HUES6 (cell line): ENCODE measurements around the gene MYH9.
A peak's percentile ranks its signal among the peaks of the same experiment; 100 is the strongest.
"Not testable (repeated sequence)": the region's sequence is repeated elsewhere in the genome, so short reads cannot be mapped to it uniquely, and the experiment has no call there.

Experiments used
- H3K27ac ChIP-seq: 2 replicates; pipeline ENCODE4 v1.7.0; 2013; ENCODE audit warnings: low read depth, mild to moderate bottlenecking, low read length, inconsistent platforms
- H3K27me3 ChIP-seq: 2 replicates; pipeline ENCODE4 v1.6.1; 2013; ENCODE audit warnings: low read length; ENCODE audit not compliant: control insufficient read depth, insufficient read depth
- H3K36me3 ChIP-seq: 2 replicates; pipeline ENCODE4 v1.6.1; 2013; ENCODE audit warnings: low read length; ENCODE audit not compliant: control insufficient read depth, insufficient read depth
- H3K4me1 ChIP-seq: 2 replicates; pipeline ENCODE4 v1.6.1; 2013; ENCODE audit warnings: low read length; ENCODE audit not compliant: control insufficient read depth, insufficient read depth
- H3K4me3 ChIP-seq: 2 replicates; pipeline ENCODE4 v1.5.1; 2013; ENCODE audit warnings: low read depth, low read length
- H3K9ac ChIP-seq: one replicate; pipeline ENCODE4 v1.6.1; 2013; ENCODE audit warnings: mild to moderate bottlenecking, low read length
- H3K9me3 ChIP-seq: 2 replicates; pipeline ENCODE4 v1.6.1; 2013; ENCODE audit warnings: low read depth, low read length; ENCODE audit not compliant: control insufficient read depth, insufficient read depth

The MYH9 gene

GRCh38 chr22:36387959-36388726 is at the start of gene MYH9:
TSS of gene MYH9 (minus strand) at chr22:36387967. CDS start at chr22:36349236, 38,731 bp downstream.
- Histone ChIP-seq H3K9ac (peak within 1 kb of the TSS; percentile 88), H3K36me3 (peaks cover 10% of the 10 kb centered on the region), H3K9me3 (no peaks in the 10 kb centered on the region), H3K27me3 (no peaks in the 10 kb centered on the region), H3K27ac (peak within 1 kb of the TSS; percentile 84; the same call in 1 of the 2 replicates), H3K4me3 (peak within 1 kb of the TSS; percentile 94), H3K4me1 (peaks cover 26% of the 10 kb centered on the region)

- H3K27me3 ChIP-seq = no peaks in the 10 kb centered on the region
- H3K27ac ChIP-seq = no peak overlapping the region
- H3K9me3 ChIP-seq = no peaks in the 10 kb centered on the region
- H3K4me3 ChIP-seq = no peak overlapping the region; the same call in 1 of the 2 replicates
- H3K36me3 ChIP-seq = no peaks in the 10 kb centered on the region
- peak overlapping the region; percentile 6 for H3K9ac ChIP-seq
- peaks cover 50% of the 10 kb centered on the region for H3K4me1 ChIP-seq
These were observed 48.0 kb upstream of the MYH9 start for GRCh38 chr22:36435516-36436415.

GRCh38 chr22:36433318-36434231 is 45.8 kb upstream of the MYH9 start:
- Histone ChIP-seq H3K9me3 (no peaks in the 10 kb centered on the region), H3K27me3 (no peaks in the 10 kb centered on the region), H3K9ac (no peak overlapping the region), H3K4me3 (no peak overlapping the region), H3K4me1 (peaks cover 41% of the 10 kb centered on the region), H3K36me3 (no peaks in the 10 kb centered on the region), H3K27ac (0 out of 2 replicates have a peak overlapping the region, but pooled peaks have one; percentile 29)

- no peaks in the 10 kb centered on the region for H3K36me3 ChIP-seq
- H3K9me3 ChIP-seq = no peaks in the 10 kb centered on the region
- peaks cover 41% of the 10 kb centered on the region for H3K4me1 ChIP-seq
- H3K4me3 ChIP-seq = no peak overlapping the region
- H3K27ac ChIP-seq = peak overlapping the region; percentile 29; the same call in 1 of the 2 replicates
- no peaks in the 10 kb centered on the region for H3K27me3 ChIP-seq
- H3K9ac ChIP-seq = peak overlapping the region; percentile 42
These were observed 45.0 kb upstream of the MYH9 start for GRCh38 chr22:36432592-36433317.

GRCh38 chr22:36431977-36432376 is 44.2 kb upstream of the MYH9 start:
- no peak overlapping the region for H3K27ac ChIP-seq
- peaks cover 41% of the 10 kb centered on the region for H3K4me1 ChIP-seq
- H3K27me3 ChIP-seq = no peaks in the 10 kb centered on the region
- no peaks in the 10 kb centered on the region for H3K36me3 ChIP-seq
- peak overlapping the region; percentile 42 for H3K9ac ChIP-seq
- no peak overlapping the region for H3K4me3 ChIP-seq
- no peaks in the 10 kb centered on the region for H3K9me3 ChIP-seq

- H3K27me3 ChIP-seq = no peaks in the 10 kb centered on the region
- H3K36me3 ChIP-seq = no peaks in the 10 kb centered on the region
- no peak overlapping the region for H3K9ac ChIP-seq
- H3K4me3 ChIP-seq = no peak overlapping the region
- H3K27ac ChIP-seq = no peak overlapping the region
- H3K4me1 ChIP-seq = peaks cover 43% of the 10 kb centered on the region
- no peaks in the 10 kb centered on the region for H3K9me3 ChIP-seq
These were observed 43.1 kb upstream of the MYH9 start for GRCh38 chr22:36430863-36431262.

GRCh38 chr22:36427952-36428351 is 40.2 kb upstream of the MYH9 start:
- H3K36me3 ChIP-seq, H3K27me3 ChIP-seq, H3K9ac ChIP-seq, H3K27ac ChIP-seq, H3K4me3 ChIP-seq, H3K9me3 ChIP-seq: not testable (repeated sequence)
- H3K4me1 ChIP-seq = peaks cover 20% of the 10 kb centered on the region

- Histone ChIP-seq H3K27me3 (no peaks in the 10 kb centered on the region), H3K9me3 (no peaks in the 10 kb centered on the region), H3K4me3 (no peak overlapping the region), H3K27ac (peak overlapping the region; percentile 53; the same call in 1 of the 2 replicates), H3K4me1 (peaks cover 12% of the 10 kb centered on the region; the same call in 1 of the 2 replicates), H3K9ac (peak overlapping the region; percentile 37), H3K36me3 (no peaks in the 10 kb centered on the region)
These were observed 38.3 kb upstream of the MYH9 start for GRCh38 chr22:36425977-36426523.

GRCh38 chr22:36424901-36425579 is 37.3 kb upstream of the MYH9 start:
- no peaks in the 10 kb centered on the region for H3K36me3 ChIP-seq
- H3K27ac ChIP-seq = no peak overlapping the region
- no peak overlapping the region for H3K9ac ChIP-seq
- H3K9me3 ChIP-seq = no peaks in the 10 kb centered on the region
- H3K4me1 ChIP-seq = peaks cover 17% of the 10 kb centered on the region; the same call in 1 of the 2 replicates
- H3K4me3 ChIP-seq = no peak overlapping the region
- no peaks in the 10 kb centered on the region for H3K27me3 ChIP-seq
